ENCODE results near the gene MYPOP.

MYPOP gene

GRCh38 chr19:45901912-45902650 lies at the start of gene MYPOP:
TSS of gene MYPOP (minus strand) at chr19:45902613. CDS start at chr19:45901773, 840 bp downstream.
- no peak for DNase-seq

- DNase-seq = no peak
These were observed 45.5 kb upstream of the MYPOP start for GRCh38 chr19:45947926-45948325.

GRCh38 chr19:45940515-45940805 lies 38.0 kb upstream of the MYPOP start:
- DNase-seq = no peak

GRCh38 chr19:45939792-45940514 lies 37.5 kb upstream of the MYPOP start:
- no peak for DNase-seq

- no peak for DNase-seq
These were observed 36.4 kb upstream of the MYPOP start for GRCh38 chr19:45938733-45939319.

- no peak for DNase-seq
These were observed 32.9 kb upstream of the MYPOP start for GRCh38 chr19:45935267-45935666.

GRCh38 chr19:45934551-45935230 lies 32.3 kb upstream of the MYPOP start:
- no peak for DNase-seq

- DNase-seq = no peak
These were observed 31.3 kb upstream of the MYPOP start for GRCh38 chr19:45933759-45934158.

GRCh38 chr19:45931055-45931454 lies 28.6 kb upstream of the MYPOP start:
- DNase-seq = no peak

- no peak for DNase-seq
These were observed 26.8 kb upstream of the MYPOP start for GRCh38 chr19:45929247-45929646.

GRCh38 chr19:45927565-45928261 lies 25.3 kb upstream of the MYPOP start:
- DNase-seq = peak; percentile 74

GRCh38 chr19:45924891-45925447 lies 22.6 kb upstream of the MYPOP start:
- DNase-seq = no peak

- DNase-seq = no peak
These were observed 19.9 kb upstream of the MYPOP start for GRCh38 chr19:45922281-45922680.

- no peak for DNase-seq
These were observed 18.0 kb upstream of the MYPOP start for GRCh38 chr19:45920458-45920857.

- no peak for DNase-seq
These were observed 17.3 kb upstream of the MYPOP start for GRCh38 chr19:45919678-45920077.

GRCh38 chr19:45918721-45919120 lies 16.3 kb upstream of the MYPOP start:
- DNase-seq = no peak

- DNase-seq = no peak
These were observed 15.1 kb upstream of the MYPOP start for GRCh38 chr19:45917421-45918091.

- no peak for DNase-seq
These were observed 11.7 kb upstream of the MYPOP start, which contains the start of gene NANOS2 for GRCh38 chr19:45913874-45914830. TSS of gene NANOS2 (minus strand) at chr19:45914778. CDS start at chr19:45914693, 85 bp downstream.

GRCh38 chr19:45911291-45911690 lies 8.9 kb upstream of the MYPOP start:
- DNase-seq = no peak

GRCh38 chr19:45908956-45909355 lies 6.5 kb upstream of the MYPOP start:
- DNase-seq = no peak

- DNase-seq = no peak
These were observed 3.8 kb upstream of the MYPOP start for GRCh38 chr19:45906221-45906620.
